GM23248 (cell line): ENCODE data around the gene RFX8. TPM values are rescaled to one million over a fixed set of nuclear protein-coding genes. Genes with fewer than 3 reads are reported as not detected.

ENCODE experiments used
- DNase-seq: peaks from one replicate; pipeline ENCODE4 v3.0.0-alpha.2; 2015
- H2AFZ ChIP-seq: fragments of 200-600 bp; sonication (generic); 2 replicates; pipeline ENCODE4 v1.6.1; 2016; ENCODE audit warnings: antibody characterized with exemption
- H3F3A ChIP-seq: fragments of 200-600 bp; sonication (generic); 2 replicates; pipeline ENCODE4 v1.6.1; 2016; ENCODE audit warnings: mild to moderate bottlenecking, antibody characterized with exemption, mixed run types; ENCODE audit not compliant: insufficient read depth
- H3K27ac ChIP-seq: fragments of 200-600 bp; sonication (generic); 2 replicates; pipeline ENCODE4 v1.5.1; 2016; ENCODE audit warnings: mild to moderate bottlenecking
- H3K27me3 ChIP-seq: fragments of 200-600 bp; sonication (generic); replicated peaks from 2 replicates; pipeline ENCODE4 v1.6.1; 2016; ENCODE audit warnings: mild to moderate bottlenecking; ENCODE audit not compliant: insufficient read depth
- H3K36me3 ChIP-seq: fragments of 200-600 bp; sonication (generic); 2 replicates; pipeline ENCODE4 v1.6.1; 2016; ENCODE audit warnings: low read depth, mild to moderate bottlenecking
- H3K4me1 ChIP-seq: fragments of 200-600 bp; sonication (generic); 2 replicates; pipeline ENCODE4 v1.6.1; 2016; ENCODE audit warnings: mild to moderate bottlenecking; ENCODE audit not compliant: insufficient read depth
- H3K4me2 ChIP-seq: fragments of 200-600 bp; sonication (generic); one replicate; pipeline ENCODE4 v1.6.1; 2016; ENCODE audit warnings: mild to moderate bottlenecking; ENCODE audit not compliant: unreplicated experiment
- H3K4me3 ChIP-seq: fragments of 200-600 bp; sonication (generic); 2 replicates; pipeline ENCODE4 v1.5.1; 2016; ENCODE audit warnings: mild to moderate bottlenecking
- H3K79me2 ChIP-seq: fragments of 200-600 bp; sonication (generic); 2 replicates; pipeline ENCODE4 v1.6.1; 2016; ENCODE audit warnings: mild to moderate bottlenecking; ENCODE audit not compliant: insufficient read depth
- H3K9ac ChIP-seq: fragments of 200-600 bp; sonication (generic); 2 replicates; pipeline ENCODE4 v1.6.1; 2016; ENCODE audit warnings: mild to moderate bottlenecking
- H3K9me2 ChIP-seq: fragments of 200-600 bp; sonication (generic); 2 replicates; pipeline ENCODE4 v1.6.1; 2016; ENCODE audit warnings: mixed run types, mild to moderate bottlenecking, moderate library complexity; ENCODE audit not compliant: insufficient read depth
- H3K9me3 ChIP-seq: fragments of 200-600 bp; sonication (generic); one replicate; pipeline ENCODE4 v1.6.1; 2017; ENCODE audit warnings: low read depth
- H4K20me1 ChIP-seq: fragments of 200-600 bp; sonication (generic); 2 replicates; pipeline ENCODE4 v1.6.0; 2016; ENCODE audit not compliant: insufficient read depth
- EZH2 ChIP-seq: fragments of 200-600 bp; sonication (generic); IDR thresholded peaks from 2 replicates; pipeline ENCODE4 v1.6.1; 2018; ENCODE audit warnings: antibody characterized with exemption, mild to moderate bottlenecking; ENCODE audit not compliant: insufficient read depth, poor library complexity, severe bottlenecking
- EZH2phosphoT487 ChIP-seq: fragments of 200-600 bp; sonication (generic); IDR thresholded peaks from 2 replicates; pipeline ENCODE4 v1.6.1; 2018; ENCODE audit warnings: antibody characterized with exemption, moderate library complexity, mild to moderate bottlenecking, low read depth; ENCODE audit not compliant: insufficient read depth
- WGBS, 2 experiments: methylation state at CpG; one replicate each; pipeline ENCODE4 v1.1.6; 2015 to 2017; ENCODE audit warnings: low lambda C conversion rate in 2 of 2, low coverage in 1 of 2; ENCODE audit errors: missing lambda C conversion rate in 2 of 2; 5-methylcytosine and 5-hydroxymethylcytosine counted together
- in situ Hi-C: fragments of 300-500 bp; cut with MboI; formaldehyde crosslinking; loops from 2 replicates; pipeline ENCODE4 v1.15.0; 2020
- polyA plus RNA-seq: library from polyadenylated mRNA; unstranded; fragments of >200 nt; fragmentation: Nextera tagmentation; extraction: Ambion mirVana; gene quantifications from 2 replicates; pipeline ENCODE4 v1.2.1, GENCODE V29; 2016
- total RNA-seq: library from RNA; depleted of rRNA; stranded (reverse); fragments of >200 nt; shearing (Covaris generic); gene quantifications from 2 replicates; pipeline ENCODE4 v1.2.3, GENCODE V29; 2014

Gene RFX8
- total and polyA plus RNA-seq, 2 experiments from 2014 or later, result 5.9 to 6.4 TPM

GRCh38 chr2:101375653-101376052 lies 99.3 kb downstream of the RFX8 start:
- no peak overlapping the region for H3K9ac ChIP-seq
- no peaks in the 10 kb centered on the region for H3K9me2 ChIP-seq
- H3F3A ChIP-seq, result no peaks in the 10 kb centered on the region
- in situ Hi-C loops, result no loop called here
- H3K4me3 ChIP-seq, result no peak overlapping the region
- no peak overlapping the region for H3K27ac ChIP-seq
- no peaks in the 10 kb centered on the region for H3K79me2 ChIP-seq
- H3K4me2 ChIP-seq, result no peak overlapping the region
- H2AFZ ChIP-seq, result no peak overlapping the region
- no peaks in the 10 kb centered on the region for H4K20me1 ChIP-seq
- no peak for TF ChIP-seq EZH2
- no peak for TF ChIP-seq EZH2phosphoT487
- no peaks in the 10 kb centered on the region; the same call in 1 of the 2 replicates for H3K27me3 ChIP-seq
- H3K36me3 ChIP-seq, result no peaks in the 10 kb centered on the region
- no peaks in the 10 kb centered on the region for H3K4me1 ChIP-seq
- no peak for DNase-seq
- H3K9me3 ChIP-seq, result no peaks in the 10 kb centered on the region
- WGBS, 2 experiments, result 53 to 61% methylated on average over 9 of the region's 9 CpGs

- no peaks in the 10 kb centered on the region for H3K4me1 ChIP-seq
- H3F3A ChIP-seq, result no peaks in the 10 kb centered on the region
- no peak overlapping the region for H3K9ac ChIP-seq
- H3K36me3 ChIP-seq, result no peaks in the 10 kb centered on the region
- H2AFZ ChIP-seq, result no peak overlapping the region
- no peaks in the 10 kb centered on the region for H3K9me3 ChIP-seq
- DNase-seq, result no peak
- no peaks in the 10 kb centered on the region for H3K79me2 ChIP-seq
- no peaks in the 10 kb centered on the region for H3K9me2 ChIP-seq
- 82 to 87% methylated on average over 7 of the region's 7 CpGs for WGBS, 2 experiments
- H3K4me2 ChIP-seq, result no peak overlapping the region
- no peaks in the 10 kb centered on the region; the same call in 1 of the 2 replicates for H3K27me3 ChIP-seq
- TF ChIP-seq EZH2 (no peak), EZH2phosphoT487 (no peak)
- no peaks in the 10 kb centered on the region for H4K20me1 ChIP-seq
- no peak overlapping the region for H3K4me3 ChIP-seq
- in situ Hi-C loops, result no loop called here
- H3K27ac ChIP-seq, result no peak overlapping the region
Measured at GRCh38 chr2:101374821-101375561, 99.9 kb downstream of the RFX8 start.

GRCh38 chr2:101372792-101373191 lies 102.1 kb downstream of the RFX8 start:
- H3K9me2 ChIP-seq, result no peaks in the 10 kb centered on the region
- no peaks in the 10 kb centered on the region for H4K20me1 ChIP-seq
- H3K4me3 ChIP-seq, result no peak overlapping the region
- no peaks in the 10 kb centered on the region for H3K4me1 ChIP-seq
- no peak overlapping the region for H2AFZ ChIP-seq
- H3K79me2 ChIP-seq, result no peaks in the 10 kb centered on the region
- no peak overlapping the region for H3K4me2 ChIP-seq
- no peaks in the 10 kb centered on the region; the same call in 1 of the 2 replicates for H3K27me3 ChIP-seq
- DNase-seq, result no peak
- no peaks in the 10 kb centered on the region for H3K9me3 ChIP-seq
- no peak overlapping the region for H3K9ac ChIP-seq
- no peaks in the 10 kb centered on the region for H3K36me3 ChIP-seq
- no peak overlapping the region for H3K27ac ChIP-seq
- 47 to 74% methylated on average over 1 of the region's 1 CpG for WGBS, 2 experiments
- no peaks in the 10 kb centered on the region for H3F3A ChIP-seq
- in situ Hi-C loops, result no loop called here
- TF ChIP-seq EZH2, result no peak
- TF ChIP-seq EZH2phosphoT487, result no peak

- Histone ChIP-seq H3K9ac (no peak overlapping the region), H3K9me2 (no peaks in the 10 kb centered on the region), H3K4me1 (no peaks in the 10 kb centered on the region), H2AFZ (no peak overlapping the region), H4K20me1 (no peaks in the 10 kb centered on the region), H3K27ac (no peak overlapping the region), H3K79me2 (no peaks in the 10 kb centered on the region), H3K9me3 (no peaks in the 10 kb centered on the region), H3K4me2 (no peak overlapping the region), H3K4me3 (no peak overlapping the region), H3K27me3 (no peaks in the 10 kb centered on the region; the same call in 1 of the 2 replicates), H3K36me3 (no peaks in the 10 kb centered on the region), H3F3A (no peaks in the 10 kb centered on the region)
- no peak for TF ChIP-seq EZH2
- no peak for TF ChIP-seq EZH2phosphoT487
- 63 to 65% methylated on average over 4 of the region's 4 CpGs for WGBS, 2 experiments
- in situ Hi-C loops, result no loop called here
- DNase-seq, result no peak
Measured at GRCh38 chr2:101371636-101372035, 103.3 kb downstream of the RFX8 start.
